Measurements from ENCODE around the gene PRF1.

The PRF1 gene

DNA sequence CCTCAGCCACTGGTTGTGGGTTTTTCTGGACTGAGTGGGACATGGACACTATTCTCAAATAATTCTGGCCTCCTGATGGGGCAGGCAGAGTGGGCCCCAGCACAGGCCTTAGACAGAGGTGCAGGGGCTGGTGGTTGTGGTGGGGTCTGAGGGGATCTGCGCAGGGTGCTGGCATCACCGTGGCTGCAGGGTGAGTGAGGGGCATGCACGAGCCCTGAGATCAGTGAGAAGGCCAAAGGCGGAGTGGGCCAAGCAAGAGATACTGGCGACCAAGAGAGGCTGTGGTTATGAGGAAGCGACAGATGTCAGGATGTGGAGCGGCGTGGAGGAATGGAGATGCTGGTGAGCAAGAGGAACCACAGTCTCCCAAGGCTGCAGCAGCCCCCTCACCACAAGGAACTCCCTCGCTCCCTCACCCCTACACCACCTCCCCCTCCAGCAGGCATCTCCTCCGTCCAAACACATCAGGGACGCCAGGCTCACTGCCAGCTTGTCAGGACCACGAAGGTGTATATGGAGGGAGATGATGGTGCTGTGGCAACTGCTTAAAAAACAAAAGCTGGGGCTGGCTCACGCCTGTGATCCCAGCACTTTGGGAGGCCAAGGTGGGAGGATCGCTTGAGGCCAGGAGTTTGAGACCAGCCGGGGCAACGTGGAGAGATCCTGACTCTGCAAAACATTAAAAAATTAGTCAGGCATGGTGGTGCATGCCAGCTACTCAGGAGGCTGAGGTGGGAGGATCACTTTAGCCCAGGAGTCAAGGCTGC, 9.6 kb downstream of the PRF1 start:
- no peak for DNase-seq

DNA sequence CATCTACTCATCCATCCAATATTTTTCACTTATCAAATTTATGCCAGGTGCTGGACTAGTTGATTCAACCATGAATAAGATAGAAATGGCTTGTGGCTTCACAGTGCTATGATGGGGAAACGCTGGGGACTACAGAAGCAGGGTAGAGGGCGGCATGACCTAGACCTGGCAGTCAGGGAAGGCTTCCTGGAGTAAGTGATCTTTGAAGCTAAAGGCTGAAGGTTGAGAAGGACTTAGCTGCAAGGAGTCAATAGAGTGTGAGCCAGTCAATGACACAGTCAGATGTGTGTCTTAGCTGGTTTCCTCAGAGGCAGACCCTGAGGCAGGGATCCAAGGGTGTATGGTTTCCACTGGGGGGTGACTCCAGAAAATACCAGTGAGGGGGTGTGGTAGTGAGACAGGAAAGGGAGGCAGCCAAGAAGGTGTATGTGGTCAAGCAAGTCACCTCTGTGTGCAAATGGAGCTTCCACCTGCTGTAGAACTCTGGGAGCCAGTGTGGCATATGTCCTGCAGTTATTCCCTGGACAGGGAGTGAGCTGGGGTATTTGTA, 10.3 kb downstream of the PRF1 start:
- DNase-seq, result no peak

DNA sequence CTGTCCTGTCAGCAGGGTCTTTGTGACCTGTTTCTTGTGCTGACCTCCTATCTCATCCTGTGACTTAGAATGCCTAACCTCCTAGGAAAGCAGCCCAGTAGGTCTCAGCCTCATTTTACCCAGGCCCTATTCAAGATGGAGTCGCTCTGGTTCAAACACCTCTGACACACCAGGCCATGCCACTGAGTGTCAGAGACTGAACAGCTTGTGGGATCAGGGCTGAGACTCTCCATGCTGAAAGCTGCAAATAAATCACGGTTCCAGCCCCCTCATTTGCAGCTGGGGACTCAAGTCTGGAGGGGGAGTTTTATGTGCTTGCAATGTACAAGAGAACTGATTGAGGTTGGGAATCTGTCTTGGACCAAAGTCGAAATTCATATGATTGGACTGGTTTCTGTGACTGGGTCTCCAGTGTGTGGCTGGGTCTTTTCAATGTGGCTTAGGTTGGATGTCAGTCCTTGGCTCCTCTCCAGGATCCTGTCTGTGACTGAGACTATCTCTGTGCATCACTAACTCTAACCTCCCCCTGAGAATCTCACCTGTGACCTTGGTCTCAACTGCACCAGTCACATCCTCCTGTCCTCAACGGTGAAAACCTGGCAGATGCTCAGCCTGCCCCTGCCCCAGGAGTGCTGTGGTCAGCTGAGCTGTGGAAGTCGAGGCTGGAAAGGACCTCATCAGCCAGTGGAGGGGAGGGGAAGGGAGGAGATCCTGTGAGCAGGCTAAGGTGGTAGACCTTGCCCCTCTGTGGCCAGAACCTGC, 11.7 kb downstream of the PRF1 start:
- DNase-seq, result no peak

DNA sequence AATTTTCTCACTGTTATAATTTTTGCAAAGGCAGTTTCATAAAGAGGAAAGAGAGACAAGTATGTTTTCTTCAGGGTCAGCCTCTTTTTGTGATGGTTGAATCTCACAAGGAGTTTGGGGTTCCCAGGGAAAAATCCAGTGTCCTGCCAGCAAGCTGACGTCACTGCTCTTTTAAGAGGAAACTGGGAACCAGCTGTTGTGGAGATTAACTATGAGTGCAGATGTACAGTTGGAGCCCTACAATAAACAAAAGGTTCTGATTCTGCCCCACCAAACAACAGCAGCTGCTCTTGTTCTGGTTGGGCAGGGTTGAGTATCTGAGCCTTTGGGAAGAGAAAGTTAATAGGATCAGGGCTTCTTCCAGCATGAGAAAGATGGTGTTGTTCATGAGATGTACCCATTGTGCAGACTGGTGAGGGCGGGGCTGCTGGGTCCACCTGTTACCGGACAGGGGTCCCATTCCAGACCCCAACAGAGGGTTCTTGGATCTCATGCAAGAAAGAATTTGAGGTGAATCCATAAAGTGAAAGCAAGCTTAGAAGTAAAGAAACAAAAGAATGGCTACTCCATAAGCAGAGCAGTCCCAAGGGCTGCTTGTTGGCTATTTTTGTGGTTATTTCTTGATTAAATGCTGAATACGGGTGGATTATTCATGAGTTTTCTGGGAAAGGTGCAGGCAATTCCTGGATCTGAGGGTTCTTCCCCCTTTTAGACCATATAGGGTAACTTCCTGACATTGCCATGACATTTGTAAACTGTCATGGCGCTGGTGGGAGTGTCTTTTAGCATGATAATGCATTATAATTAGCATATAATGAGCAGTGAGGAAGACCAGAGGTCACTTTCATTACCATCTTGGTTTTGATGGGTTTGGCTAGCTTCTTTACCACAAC, 12.5 kb downstream of the PRF1 start:
- no peak for DNase-seq

DNA sequence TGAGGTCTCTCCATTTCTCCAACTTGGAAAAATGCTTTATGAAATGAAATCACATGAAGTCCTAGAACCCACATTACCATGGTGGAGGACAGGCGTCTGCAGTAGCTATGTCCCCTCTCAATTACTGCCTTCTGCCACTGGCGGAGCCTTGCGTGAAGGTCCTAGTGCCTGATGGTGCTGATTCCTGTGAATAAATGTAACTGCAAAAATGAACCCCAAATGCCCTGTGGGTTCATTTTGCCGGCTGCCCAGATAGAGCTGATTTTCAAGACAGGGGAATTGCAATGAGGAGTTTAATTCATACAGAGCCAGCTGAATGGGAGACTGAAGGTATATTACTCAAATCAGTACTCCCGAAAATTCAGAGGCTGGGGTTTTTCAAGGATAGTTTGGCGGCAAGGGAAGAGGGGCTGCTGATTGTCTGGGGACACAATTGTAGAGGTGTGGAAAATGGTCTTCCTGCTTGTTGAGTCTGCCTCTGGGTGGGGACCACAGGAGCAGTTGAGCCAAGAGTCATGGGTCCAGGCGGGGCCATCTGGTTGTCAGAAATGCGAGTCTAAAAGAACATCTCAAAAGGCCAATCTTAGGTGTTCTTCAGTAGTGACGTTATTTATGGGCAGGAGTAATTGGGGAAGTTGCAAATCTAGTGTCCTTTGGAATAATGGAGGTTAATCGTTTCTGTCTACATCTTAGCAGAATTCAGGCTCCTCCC, 13.5 kb downstream of the PRF1 start:
- no peak for DNase-seq

DNA sequence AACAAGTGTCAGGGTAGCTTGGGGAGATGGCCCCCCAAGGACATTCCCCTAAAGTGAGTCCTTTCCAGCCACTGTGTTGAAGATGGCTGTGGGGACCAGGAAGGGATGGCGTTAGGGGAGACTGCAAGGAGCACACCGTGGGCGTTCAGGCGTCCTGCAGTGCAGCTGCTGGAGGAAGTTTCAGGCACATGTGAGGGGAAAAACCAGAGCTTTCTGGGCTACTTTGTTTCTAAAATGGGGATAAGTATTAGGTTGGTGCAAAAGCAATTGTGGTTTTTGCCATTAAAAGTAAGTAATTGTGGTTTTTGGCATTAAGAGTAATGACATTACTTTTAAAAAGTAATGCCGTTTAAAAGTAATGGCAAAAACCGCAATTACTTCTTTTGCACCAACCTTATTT, 14.3 kb downstream of the PRF1 start:
- no peak for DNase-seq

DNA sequence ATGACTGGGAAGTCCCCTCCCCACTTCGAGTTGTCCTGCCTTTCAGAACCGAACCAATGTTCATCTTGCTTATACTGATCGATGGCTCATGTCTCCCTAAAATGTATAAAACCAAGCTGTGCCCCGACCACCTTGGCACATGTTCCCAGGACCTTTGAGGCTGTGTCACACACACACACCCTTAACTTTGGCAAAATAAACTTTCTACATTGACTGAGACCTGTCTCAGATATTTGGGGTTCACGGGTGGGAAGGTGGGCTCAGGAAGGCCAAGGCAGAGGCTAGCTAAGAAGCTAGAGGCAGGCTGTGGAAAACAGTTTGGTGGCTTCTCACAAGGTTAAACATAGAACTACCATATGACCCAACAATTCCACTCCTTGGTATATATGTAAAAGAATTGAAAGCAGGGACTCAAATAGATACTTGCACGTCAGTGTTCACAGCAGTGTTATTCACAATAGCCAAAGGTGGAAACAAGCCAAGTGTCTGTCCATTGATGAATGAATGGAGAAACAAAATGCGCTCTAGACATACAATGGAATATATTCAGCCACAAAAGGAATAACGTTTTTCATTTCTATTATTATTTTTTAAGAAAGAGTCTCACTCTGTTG, 15.4 kb downstream of the PRF1 start:
- no peak for DNase-seq

DNA sequence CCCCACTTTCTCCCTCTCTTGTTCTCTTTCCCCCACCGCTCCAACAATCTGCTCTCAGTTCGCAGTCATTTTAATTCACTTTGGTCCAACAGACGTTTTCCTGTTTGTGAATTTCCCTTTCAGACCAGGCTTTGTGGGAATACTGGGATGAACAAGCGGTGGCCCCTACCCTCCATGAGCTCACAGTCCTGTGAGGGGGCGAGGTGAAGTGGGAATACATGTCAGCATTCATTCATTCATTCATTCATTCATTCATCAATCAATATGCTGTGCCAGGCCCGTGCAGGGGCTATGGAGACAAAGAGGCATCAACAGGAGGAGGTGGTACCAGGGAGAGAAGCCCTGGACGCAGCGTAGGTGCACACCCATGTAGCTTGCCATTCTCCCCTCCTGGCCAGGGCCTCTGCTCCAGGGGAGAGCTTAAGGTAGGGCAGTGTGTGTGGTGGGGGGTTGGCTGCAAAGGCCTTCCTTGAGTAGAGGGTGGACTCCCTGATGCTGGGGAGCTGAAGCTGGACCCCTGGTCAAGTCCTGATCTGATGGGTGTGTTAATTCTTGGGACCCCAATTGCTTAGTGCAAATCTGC, 16.1 kb downstream of the PRF1 start:
- DNase-seq, result no peak

DNA sequence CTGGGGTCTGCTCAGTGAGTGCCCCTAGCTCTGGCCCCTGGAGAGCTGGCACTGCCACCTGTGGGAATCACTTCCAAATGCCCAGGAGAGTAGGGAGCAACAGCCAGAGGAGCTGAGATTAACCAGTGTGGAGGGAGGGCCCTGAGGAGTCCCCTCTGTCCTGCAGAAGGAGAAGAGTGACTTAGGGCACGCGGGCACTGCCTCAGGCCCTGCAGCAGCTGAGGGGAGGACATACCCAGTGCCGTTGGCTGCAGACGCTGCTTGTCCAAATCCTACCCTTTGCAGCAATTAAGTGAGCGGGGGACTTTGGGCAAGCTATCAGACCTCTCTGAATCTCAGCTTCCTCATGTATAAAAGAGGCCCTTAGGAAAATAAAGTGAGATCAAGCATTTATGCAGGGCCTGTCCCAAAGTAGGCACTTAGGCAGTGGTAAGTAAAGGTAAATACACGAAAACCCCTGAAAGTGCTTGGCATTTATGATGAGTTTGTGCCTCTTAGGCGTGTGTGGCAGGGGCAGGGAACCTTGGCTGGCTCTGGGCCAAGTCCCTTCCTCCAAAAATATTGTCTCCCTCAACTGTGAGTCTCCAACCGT, 16.9 kb downstream of the PRF1 start:
- DNase-seq, result no peak

DNA sequence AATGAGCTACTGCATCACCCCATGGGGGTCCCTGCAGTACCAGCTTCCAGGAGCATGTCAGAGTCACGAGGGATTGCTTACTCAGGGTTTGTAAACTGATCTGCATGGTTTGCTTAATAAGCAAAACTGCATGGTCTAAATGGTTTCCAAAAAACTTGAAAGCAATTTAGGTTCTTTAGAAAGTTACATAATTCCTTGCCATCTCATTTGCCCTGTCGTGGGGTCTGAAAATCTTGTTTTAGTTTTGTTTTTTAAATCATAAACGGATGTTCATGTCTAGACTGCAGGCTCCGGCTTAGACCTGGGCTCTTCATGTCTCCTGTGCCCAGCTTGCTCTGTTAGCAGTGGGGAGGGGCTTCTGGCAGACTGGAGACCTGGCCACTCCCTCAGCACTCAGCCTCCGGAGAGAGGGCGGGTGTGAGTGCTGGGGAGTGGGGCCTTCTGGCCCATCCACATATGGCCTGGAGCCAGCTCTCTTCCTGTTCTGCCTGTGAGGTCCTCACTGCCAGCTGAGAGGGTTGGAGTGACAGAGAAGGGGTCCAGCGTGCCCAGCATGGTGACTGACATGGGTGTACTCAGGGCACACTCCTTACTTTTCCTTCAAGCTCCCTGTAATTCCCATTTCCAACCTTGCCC, 17.5 kb downstream of the PRF1 start:
- no peak for DNase-seq

DNA sequence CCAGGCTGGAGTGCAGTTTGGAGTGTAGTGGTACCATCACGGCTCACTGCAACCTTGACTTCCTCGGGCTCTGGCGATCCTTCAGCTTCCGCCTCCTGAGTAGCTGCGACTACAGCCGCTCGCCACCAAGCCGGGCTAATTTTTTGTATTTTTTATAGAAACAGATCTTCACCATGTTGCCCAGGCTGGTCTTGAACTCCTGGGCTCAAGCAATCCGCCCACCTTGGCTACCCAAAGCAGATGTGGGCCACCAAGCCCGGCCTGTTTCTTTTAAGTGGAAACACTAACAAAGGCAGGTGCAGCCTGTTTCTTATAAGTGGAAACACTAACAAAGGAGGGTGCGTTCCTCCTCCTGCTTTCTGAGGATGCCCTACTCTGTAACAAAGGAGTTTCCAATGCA, 18.2 kb downstream of the PRF1 start:
- no peak for DNase-seq

DNA sequence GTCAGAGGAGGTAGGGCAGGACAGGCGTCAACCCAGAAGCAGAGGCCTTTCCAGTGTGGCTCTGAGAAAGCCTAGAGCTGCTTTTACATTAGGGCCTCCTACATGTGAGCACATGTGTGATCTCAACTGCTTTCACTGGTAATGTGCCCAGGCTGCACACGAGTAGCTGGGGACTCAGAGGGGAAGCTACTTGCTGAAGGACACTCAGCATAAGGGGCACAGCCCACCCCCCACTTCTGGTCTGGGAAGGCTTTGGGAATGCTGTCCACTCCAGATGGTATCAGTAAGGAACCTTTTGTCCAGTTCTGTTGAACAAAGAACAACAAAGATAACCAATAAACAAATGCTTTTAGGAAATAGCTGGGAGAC, 18.9 kb downstream of the PRF1 start:
- DNase-seq, result no peak

DNA sequence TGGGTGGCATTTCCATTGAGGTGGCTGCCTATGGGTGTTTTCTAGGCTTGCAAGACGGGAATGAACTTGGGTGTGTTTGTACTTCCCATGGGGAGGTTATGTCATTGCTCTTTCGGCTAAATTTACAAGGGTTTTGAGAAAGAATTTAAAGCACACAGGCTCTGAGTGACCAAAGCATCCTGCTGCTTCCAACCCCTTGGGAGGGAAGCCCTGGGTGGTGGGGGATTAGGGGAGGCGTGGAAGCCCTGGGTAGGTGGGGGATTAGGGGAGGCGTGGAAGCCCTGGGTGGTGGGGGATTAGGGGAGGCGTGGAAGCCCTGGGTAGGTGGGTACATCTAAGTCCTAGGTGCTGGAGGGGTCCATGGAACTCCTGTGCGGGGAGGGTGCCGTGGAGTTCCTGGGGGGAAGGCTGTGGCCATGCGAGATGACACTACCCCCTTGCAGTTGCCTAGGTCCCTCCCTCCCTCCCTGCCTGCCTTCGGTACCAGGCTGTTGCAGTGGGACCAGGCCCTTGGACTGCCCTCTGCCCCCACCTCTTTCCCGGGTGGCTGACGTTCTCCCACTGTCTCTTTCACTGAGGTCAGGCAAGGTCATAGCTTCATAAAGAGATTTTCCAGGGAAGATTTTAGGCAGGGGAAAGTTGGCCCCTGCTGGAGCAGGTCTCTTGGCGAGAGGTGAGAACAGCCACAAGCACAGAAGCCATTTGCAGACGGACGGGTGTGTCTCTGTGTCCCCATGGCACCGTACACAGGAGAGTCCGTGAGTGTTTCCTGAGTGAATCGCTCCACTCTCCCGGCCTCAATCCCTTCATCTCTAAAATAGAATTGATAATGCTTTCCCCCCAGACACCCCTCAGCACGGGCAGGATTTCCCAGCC, 19.5 kb downstream of the PRF1 start:
- no peak for DNase-seq

DNA sequence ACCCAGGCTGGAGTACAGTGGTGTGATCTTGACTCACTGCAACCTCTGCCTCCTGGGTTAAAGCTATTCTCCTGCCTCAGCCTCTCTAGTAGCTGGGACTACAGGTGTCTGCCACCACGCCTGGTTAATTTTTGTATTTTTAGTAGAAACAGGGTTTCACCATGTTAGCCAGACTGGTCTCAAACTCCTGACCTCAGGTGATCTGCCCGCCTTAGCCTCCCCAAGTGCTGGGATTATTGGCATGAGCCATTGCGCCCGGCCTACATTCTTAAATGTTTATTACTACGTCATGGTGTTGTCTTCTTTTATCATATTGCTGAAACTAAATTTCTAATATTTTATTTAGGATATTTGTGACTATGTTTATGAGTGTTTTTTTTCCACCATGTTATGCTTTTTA, 21.4 kb downstream of the PRF1 start:
- peak; percentile 1 for DNase-seq

DNA sequence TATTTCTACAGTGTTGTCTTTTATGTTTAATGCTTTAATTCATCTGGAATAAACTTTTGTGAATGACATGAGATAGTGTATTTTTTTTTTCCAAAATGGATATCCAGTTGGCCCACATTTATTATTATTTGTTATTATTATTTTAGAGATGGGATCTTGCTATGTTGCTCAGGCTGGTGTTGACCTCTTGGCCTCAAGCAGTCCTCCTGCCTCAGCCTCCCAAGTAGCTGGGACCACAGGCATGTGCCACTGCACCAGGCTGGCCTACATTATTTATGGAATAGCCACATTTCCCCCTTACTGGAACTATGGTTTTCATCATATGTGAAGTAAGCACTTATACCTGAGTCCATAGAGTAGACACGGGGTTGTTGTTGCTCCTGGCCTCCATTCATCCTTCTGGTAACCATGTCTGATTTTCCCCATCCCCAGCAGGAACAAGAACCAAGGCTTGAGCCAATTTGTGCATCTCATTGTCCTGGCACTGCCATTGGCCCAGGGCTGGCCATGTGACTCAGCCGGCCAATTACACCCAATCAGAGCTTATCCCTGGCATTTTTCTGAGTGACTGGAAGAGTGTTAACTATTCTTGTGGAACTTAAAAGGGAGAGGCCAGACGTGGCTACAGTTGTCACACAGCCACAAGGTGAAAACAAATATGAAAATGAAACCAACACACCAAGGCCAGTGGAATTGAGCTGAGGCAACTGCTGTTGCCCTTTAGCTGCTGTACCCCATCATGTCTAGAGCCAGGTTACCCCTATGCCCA, 23.1 kb downstream of the PRF1 start:
- no peak for DNase-seq

DNA sequence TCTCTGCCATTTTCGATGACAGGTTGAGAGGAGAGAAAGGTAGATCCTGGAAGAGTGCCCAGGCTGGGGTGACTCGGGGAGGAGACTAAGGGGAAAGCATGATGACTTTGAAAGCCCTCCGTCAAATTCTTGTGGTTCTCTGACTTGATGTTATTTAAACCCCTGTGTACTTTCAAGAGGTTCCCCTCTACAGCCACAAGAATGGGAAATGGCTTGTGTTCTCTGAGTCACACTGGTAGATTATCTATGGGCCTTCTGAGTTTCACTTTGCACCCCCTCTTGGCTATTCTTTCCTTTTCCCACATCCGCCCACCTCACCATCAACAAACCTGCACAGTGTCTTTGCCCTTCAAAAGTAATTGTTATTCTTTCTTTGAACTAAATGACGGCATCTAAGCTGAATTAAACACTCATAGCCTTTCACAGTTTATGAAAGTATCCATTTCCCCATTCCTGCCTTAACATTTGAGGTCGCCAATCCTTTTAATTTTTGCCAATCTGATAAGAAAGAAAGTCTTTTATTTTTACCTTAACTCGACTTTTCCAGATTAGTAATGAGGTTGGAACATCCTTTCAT, 24.1 kb downstream of the PRF1 start:
- peak; percentile 37 for DNase-seq

DNA sequence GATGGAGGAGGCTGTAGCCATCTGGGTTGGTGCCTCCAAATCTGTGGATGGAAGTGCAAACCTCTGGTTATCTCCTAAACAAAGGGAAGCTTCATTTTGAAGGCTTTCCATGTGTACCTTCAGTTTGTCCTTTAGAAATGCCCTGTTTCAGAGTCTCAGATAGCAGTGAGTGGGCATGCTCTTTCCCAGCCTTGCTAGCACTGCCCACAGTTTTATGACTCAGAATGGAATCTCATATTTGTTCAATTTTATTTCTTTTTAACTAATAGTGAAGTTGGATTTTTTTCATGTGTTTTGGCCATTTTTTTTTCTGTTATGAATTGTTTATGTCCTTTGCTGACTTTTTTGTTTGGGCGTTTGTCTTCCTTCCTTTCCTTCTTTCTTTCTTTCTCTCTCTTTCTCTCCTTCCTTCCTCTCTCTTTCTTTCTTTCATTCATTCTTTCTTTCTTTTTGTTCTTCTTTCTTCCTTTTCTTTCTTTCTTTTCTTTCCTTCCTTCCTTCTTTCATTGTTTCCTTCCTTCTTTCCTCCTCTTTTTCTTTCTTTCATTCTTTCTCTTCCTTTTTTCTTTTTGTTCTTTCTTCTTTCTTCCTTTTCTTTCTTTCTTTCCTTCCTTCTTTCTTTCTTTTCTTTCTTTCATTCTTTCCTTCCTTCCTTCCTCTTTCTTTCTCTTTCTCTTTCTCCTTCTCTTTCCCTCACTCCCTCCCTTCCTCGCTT, 25.6 kb downstream of the PRF1 start:
- no peak for DNase-seq
